Progenitor cell of endocrine pancreas (in vitro differentiated cells): ENCODE results near the gene MTFP1. TPM values are rescaled to one million over a fixed set of nuclear protein-coding genes. Genes with fewer than 3 reads are reported as not detected.
"Not testable (repeated sequence)": the region's sequence is repeated elsewhere in the genome, so short reads cannot be mapped to it uniquely, and the experiment has no call there.

Source experiments
- DNase-seq: peaks from one replicate; pipeline ENCODE4 v3.0.0; 2021; ENCODE audit warnings: low spot score; ENCODE audit not compliant: unreplicated experiment
- H3K27ac Mint-ChIP-seq: 2 replicates; pipeline ENCODE4 v1.8.0; 2021; ENCODE audit warnings: mild to moderate bottlenecking, moderate library complexity, mixed read lengths
- H3K27me3 Mint-ChIP-seq: 2 replicates; pipeline ENCODE4 v1.8.0; 2021; ENCODE audit warnings: mixed read lengths
- H3K36me3 Mint-ChIP-seq: 2 replicates; pipeline ENCODE4 v1.8.0; 2022; ENCODE audit warnings: mixed read lengths; ENCODE audit not compliant: insufficient read depth
- H3K4me1 Mint-ChIP-seq: 2 replicates; pipeline ENCODE4 v1.8.0; 2021; ENCODE audit warnings: low read depth, mixed read lengths
- H3K4me3 Mint-ChIP-seq: 2 replicates; pipeline ENCODE4 v1.8.0; 2021; ENCODE audit warnings: low read depth, mild to moderate bottlenecking, moderate library complexity, mixed read lengths
- H3K9me3 Mint-ChIP-seq: 2 replicates; pipeline ENCODE4 v1.8.0; 2021; ENCODE audit warnings: low read depth, mixed read lengths
- total RNA-seq: library from RNA; stranded (reverse); gene quantifications from 2 replicates; pipeline ENCODE4 v1.2.1, GENCODE V29; 2021
- TF ChIP-seq, protein P1 (sequence below): fragments of 200-600 bp; sonication (generic); IDR thresholded peaks from one replicate; pipeline ENCODE4 v1.5.0; 2021; ENCODE audit warnings: antibody characterized with exemption, mild to moderate bottlenecking; ENCODE audit not compliant: unreplicated experiment

The MTFP1 gene
- total RNA-seq, 1 donor from 2014 or later = 16.6 TPM

- H3K36me3 Mint-ChIP-seq = no peaks in the 10 kb centered on the region
- H3K4me1 Mint-ChIP-seq = peaks cover 8% of the 10 kb centered on the region
- no peaks in the 10 kb centered on the region for H3K9me3 Mint-ChIP-seq
- H3K27ac Mint-ChIP-seq = no peak overlapping the region
- no peak for DNase-seq
- no peak overlapping the region for H3K4me3 Mint-ChIP-seq
- TF ChIP-seq, protein P1, sequence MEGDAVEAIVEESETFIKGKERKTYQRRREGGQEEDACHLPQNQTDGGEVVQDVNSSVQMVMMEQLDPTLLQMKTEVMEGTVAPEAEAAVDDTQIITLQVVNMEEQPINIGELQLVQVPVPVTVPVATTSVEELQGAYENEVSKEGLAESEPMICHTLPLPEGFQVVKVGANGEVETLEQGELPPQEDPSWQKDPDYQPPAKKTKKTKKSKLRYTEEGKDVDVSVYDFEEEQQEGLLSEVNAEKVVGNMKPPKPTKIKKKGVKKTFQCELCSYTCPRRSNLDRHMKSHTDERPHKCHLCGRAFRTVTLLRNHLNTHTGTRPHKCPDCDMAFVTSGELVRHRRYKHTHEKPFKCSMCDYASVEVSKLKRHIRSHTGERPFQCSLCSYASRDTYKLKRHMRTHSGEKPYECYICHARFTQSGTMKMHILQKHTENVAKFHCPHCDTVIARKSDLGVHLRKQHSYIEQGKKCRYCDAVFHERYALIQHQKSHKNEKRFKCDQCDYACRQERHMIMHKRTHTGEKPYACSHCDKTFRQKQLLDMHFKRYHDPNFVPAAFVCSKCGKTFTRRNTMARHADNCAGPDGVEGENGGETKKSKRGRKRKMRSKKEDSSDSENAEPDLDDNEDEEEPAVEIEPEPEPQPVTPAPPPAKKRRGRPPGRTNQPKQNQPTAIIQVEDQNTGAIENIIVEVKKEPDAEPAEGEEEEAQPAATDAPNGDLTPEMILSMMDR = no peak
- peaks cover 5% of the 10 kb centered on the region for H3K27me3 Mint-ChIP-seq
Observed at GRCh38 chr22:30447656-30448055, 22.1 kb downstream of the MTFP1 start.

DNA sequence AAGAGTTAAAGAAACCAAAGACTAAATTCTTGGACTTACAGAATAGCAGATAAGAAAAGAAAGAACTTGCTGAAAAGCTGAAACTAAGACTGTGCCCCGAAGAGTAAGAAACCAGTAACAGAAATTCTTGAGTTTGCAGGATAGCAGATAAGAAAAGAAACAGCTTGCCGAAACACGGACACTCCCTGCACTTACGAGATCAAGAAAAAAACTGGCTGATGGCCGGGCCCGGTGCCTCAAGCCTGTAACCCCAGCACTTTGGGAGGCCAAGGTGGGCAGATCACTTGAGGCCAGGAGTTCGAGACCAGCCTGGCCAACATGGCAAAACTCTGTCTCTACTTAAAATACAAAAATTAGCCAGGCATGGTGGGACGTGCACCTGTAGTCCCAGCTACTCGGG, 25.9 kb downstream of the MTFP1 start:
- H3K27ac Mint-ChIP-seq, DNase-seq, H3K4me1 Mint-ChIP-seq, H3K4me3 Mint-ChIP-seq, H3K36me3 Mint-ChIP-seq, H3K9me3 Mint-ChIP-seq, H3K27me3 Mint-ChIP-seq: not testable (repeated sequence)

DNA sequence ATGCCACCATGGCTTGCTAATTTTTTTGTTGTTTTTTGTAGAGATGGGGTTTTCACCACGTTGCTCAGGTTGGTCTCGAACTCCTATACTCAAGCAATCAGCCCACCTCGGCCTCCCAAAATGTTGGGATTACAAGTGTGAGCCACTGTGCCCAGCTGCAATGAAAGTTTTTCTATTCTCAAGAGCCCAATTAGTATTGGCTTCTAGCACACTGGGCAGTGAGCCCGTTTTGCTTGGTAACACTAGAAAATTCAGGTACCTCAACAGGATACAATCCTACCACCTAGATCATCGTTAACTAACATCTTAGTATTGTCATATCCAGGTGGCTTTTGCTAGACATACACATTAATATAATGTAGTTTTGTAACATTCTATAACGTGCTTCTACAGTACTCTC, 27.3 kb downstream of the MTFP1 start:
- H3K4me3 Mint-ChIP-seq = no peak overlapping the region
- H3K36me3 Mint-ChIP-seq = no peaks in the 10 kb centered on the region
- DNase-seq = no peak
- peaks cover 5% of the 10 kb centered on the region for H3K4me1 Mint-ChIP-seq
- no peaks in the 10 kb centered on the region for H3K9me3 Mint-ChIP-seq
- no peak overlapping the region for H3K27ac Mint-ChIP-seq
- TF ChIP-seq, protein P1 = no peak
- no peaks in the 10 kb centered on the region for H3K27me3 Mint-ChIP-seq

DNA sequence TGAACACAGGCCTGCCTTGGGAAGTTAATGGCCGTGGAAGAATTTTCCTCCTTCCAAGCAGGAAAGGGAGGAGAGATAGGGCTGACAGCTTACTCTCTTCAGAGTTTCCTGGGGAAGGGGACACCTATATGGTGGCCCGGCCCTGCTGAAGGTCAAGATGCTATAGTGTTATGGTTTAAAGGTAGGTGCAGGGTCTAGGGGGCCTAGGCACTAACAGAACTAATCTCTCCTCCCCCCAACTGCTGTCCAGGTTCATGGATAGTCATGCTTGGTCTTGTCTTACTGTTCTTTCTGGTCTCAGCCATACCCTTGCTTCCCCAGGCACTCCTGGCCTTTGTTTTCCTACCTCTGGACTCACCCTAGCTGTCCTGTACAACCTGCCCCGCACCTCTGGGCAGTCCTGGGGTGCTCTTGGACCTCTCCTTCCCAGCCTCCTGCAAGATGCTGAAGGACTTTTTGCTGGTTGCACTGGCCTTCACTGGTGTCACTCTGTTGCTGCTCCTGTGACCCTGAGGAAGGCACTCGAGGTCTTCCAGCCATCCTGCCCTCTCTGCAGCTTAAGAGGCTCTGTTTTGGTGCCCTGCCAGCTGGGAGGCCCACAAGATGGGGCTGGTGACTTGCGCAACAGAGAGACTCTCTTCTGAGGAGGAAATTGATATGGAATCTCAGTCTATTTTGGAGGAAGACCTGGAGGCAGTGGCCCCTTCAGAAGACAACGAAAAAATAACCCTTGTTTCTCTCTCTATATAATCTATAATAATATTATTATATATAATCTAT, 28.4 kb downstream of the MTFP1 start:
- Mint-ChIP-seq H3K4me3 (no peak overlapping the region), H3K27ac (no peak overlapping the region), H3K27me3 (no peaks in the 10 kb centered on the region), H3K9me3 (no peaks in the 10 kb centered on the region), H3K36me3 (no peaks in the 10 kb centered on the region), H3K4me1 (peaks cover 5% of the 10 kb centered on the region)
- DNase-seq = no peak
- TF ChIP-seq, protein P1 = no peak

GRCh38 chr22:30455075-30455840, 29.7 kb downstream of the MTFP1 start:
- TF ChIP-seq, protein P1 = no peak
- H3K4me1 Mint-ChIP-seq = peaks cover 5% of the 10 kb centered on the region
- H3K27me3 Mint-ChIP-seq = no peaks in the 10 kb centered on the region
- no peaks in the 10 kb centered on the region for H3K9me3 Mint-ChIP-seq
- no peak overlapping the region for H3K4me3 Mint-ChIP-seq
- H3K27ac Mint-ChIP-seq = no peak overlapping the region
- no peaks in the 10 kb centered on the region for H3K36me3 Mint-ChIP-seq
- no peak for DNase-seq
